HCT116 (cell line): ENCODE results near the gene TADA2B. TPM values are rescaled to one million over a fixed set of nuclear protein-coding genes. Genes with fewer than 3 reads are reported as not detected.

ENCODE experiments used
- ATAC-seq: fragments of 200-7000 bp; cut with Tn5 transposase; 2 replicates; pipeline ENCODE4 v1.9.1; 2020; ENCODE audit warnings: mild to moderate bottlenecking, moderate library complexity
- BruUV-seq: library from RNA; stranded (reverse); fragments of 400-500 nt; replicated peaks from 2 replicates; lab custom pipeline; 2021; lab: Mats Ljungman, UMichigan
- CTCF ChIA-PET: fragments of 300-600 bp; sonication (Branson Sonifier 250); formaldehyde crosslinking; loops from one replicate; lab custom pipeline; 2021; ENCODE audit warnings: antibody characterized with exemption; lab: Charles Lee
- POLR2A ChIA-PET: fragments of 300-600, 350-600 bp; sonication (Branson Sonifier 250); formaldehyde crosslinking; loops from one replicate; lab custom pipeline; 2021; ENCODE audit warnings: antibody characterized with exemption; lab: Charles Lee
- RAD21 ChIA-PET, 2 experiments: fragments of 300-600 bp; sonication (Branson Sonifier 250); formaldehyde crosslinking; loops; one replicate each; lab custom pipeline; 2023; ENCODE audit warnings: low total read pairs in 2 of 2; ENCODE audit not compliant: uncharacterized antibody in 2 of 2, unreplicated experiment in 2 of 2, low non-redundant PET in 1 of 2; lab: Charles Lee
- DNase-seq: peaks from one replicate; pipeline ENCODE4 v3.0.0-alpha.2; 2010; ENCODE audit warnings: low read depth, low spot score
- H2AFZ ChIP-seq: fragments of 200-600 bp; shearing (Covaris generic), sonication (generic); 2 replicates; pipeline ENCODE4 v1.6.1; 2017; ENCODE audit warnings: low read depth, mixed run types, mixed read lengths, antibody characterized with exemption, low read length; ENCODE audit not compliant: poor library complexity, severe bottlenecking
- H3K27ac ChIP-seq: 2 replicates; pipeline ENCODE4 v1.5.1; 2012; ENCODE audit warnings: low read depth, low read length
- H3K27me3 ChIP-seq: fragments of 200-600 bp; sonication (generic); 2 replicates; pipeline ENCODE4 v1.6.1; 2016; ENCODE audit warnings: mixed run types, low read length, mixed read lengths; ENCODE audit not compliant: insufficient read depth
- H3K36me3 ChIP-seq, 2 experiments: fragments of 200-500 bp in 1 of 2; fragments of 200-600 bp in 1 of 2; sonication (Bioruptor generic) in 1 of 2; sonication (generic) in 1 of 2; 2 replicates each; pipeline versions ENCODE4 v1.5.1 to v1.6.1; 2014 to 2016; ENCODE audit warnings: low read length in 2 of 2, inconsistent platforms in 1 of 2, mixed read lengths in 1 of 2, mixed run types in 1 of 2; ENCODE audit not compliant: insufficient read depth in 2 of 2, control insufficient read depth in 1 of 2
- H3K4me1 ChIP-seq, 2 experiments: fragments of 200-600 bp in 1 of 2; sonication (generic) in 1 of 2; 2 replicates each; pipeline versions ENCODE4 v1.5.1 to v1.6.1; 2012 to 2017; ENCODE audit warnings: low read length in 2 of 2, inconsistent platforms in 1 of 2, mild to moderate bottlenecking in 1 of 2, mixed read lengths in 1 of 2, mixed run types in 1 of 2, moderate library complexity in 1 of 2; ENCODE audit not compliant: insufficient read depth in 2 of 2, control insufficient read depth in 1 of 2
- H3K4me2 ChIP-seq: fragments of 200-600 bp; sonication (generic); 2 replicates; pipeline ENCODE4 v1.6.1; 2017; ENCODE audit warnings: mixed run types, low read length, mixed read lengths
- H3K4me3 ChIP-seq, 2 experiments: fragments of 200-600 bp in 1 of 2; sonication (generic) in 1 of 2; replicated peaks in 1 of 2; 2 replicates each; pipeline ENCODE4 v1.5.1; 2011 to 2016; ENCODE audit warnings: low read length in 2 of 2, control low read depth in 1 of 2, low read depth in 1 of 2, mild to moderate bottlenecking in 1 of 2, mixed read lengths in 1 of 2, mixed run types in 1 of 2
- H3K79me2 ChIP-seq: fragments of 200-600 bp; sonication (generic); 2 replicates; pipeline ENCODE4 v1.6.1; 2017; ENCODE audit warnings: mild to moderate bottlenecking, mixed run types, low read length, moderate library complexity, mixed read lengths; ENCODE audit not compliant: insufficient read depth
- H3K9ac ChIP-seq: fragments of 200-600 bp; sonication (generic); 2 replicates; pipeline ENCODE4 v1.6.1; 2016; ENCODE audit warnings: low read length, mixed read lengths
- H3K9me2 ChIP-seq: fragments of 200-600 bp; sonication (generic), shearing (Covaris generic); 2 replicates; pipeline ENCODE4 v1.6.1; 2017; ENCODE audit warnings: mixed run types, mild to moderate bottlenecking, moderate library complexity; ENCODE audit not compliant: insufficient read depth
- H3K9me3 ChIP-seq, 2 experiments: fragments of 200-500 bp in 1 of 2; fragments of 200-600 bp in 1 of 2; sonication (Bioruptor generic) in 1 of 2; sonication (generic) in 1 of 2; 2 replicates each; pipeline ENCODE4 v1.6.1; 2014 to 2017; ENCODE audit warnings: low read length in 2 of 2, mixed read lengths in 2 of 2, inconsistent platforms in 1 of 2, low read depth in 1 of 2, mild to moderate bottlenecking in 1 of 2, mixed run types in 1 of 2, moderate library complexity in 1 of 2; ENCODE audit not compliant: control insufficient read depth in 1 of 2, insufficient read depth in 1 of 2
- H4K20me1 ChIP-seq: fragments of 200-600 bp; sonication (generic), shearing (Covaris generic); 2 replicates; pipeline ENCODE4 v1.6.1; 2017; ENCODE audit warnings: mixed run types, mild to moderate bottlenecking, moderate library complexity; ENCODE audit not compliant: insufficient read depth
- ATF3 ChIP-seq: IDR thresholded peaks from 2 replicates; pipeline ENCODE4 v1.6.1; 2012
- CBX3 ChIP-seq: IDR thresholded peaks from 2 replicates; pipeline ENCODE4 v1.6.1; 2012; ENCODE audit warnings: low read depth
- CTCF ChIP-seq, 3 experiments: fragments of 200-600 bp in 1 of 3; sonication (generic) in 1 of 3; IDR thresholded peaks in 2 of 3; conservative IDR thresholded peaks in 1 of 3; 2 replicates each; pipeline ENCODE4 v1.5.1; 2012 to 2017; ENCODE audit warnings: low read depth in 2 of 3, low read length in 2 of 3, antibody characterized with exemption in 1 of 3, borderline replicate concordance in 1 of 3, control low read depth in 1 of 3, mild to moderate bottlenecking in 1 of 3, mixed read lengths in 1 of 3, mixed run types in 1 of 3, moderate library complexity in 1 of 3; ENCODE audit not compliant: insufficient read depth in 1 of 3
- POLR2AphosphoS5 ChIP-seq: IDR thresholded peaks from 2 replicates; pipeline ENCODE4 v1.6.1; 2011; ENCODE audit warnings: mild to moderate bottlenecking, low read depth, low read length, moderate library complexity
- RAD21 ChIP-seq: IDR thresholded peaks from 2 replicates; pipeline ENCODE4 v1.6.1; 2012; ENCODE audit warnings: low read depth, mild to moderate bottlenecking
- SIN3A ChIP-seq: IDR thresholded peaks from 2 replicates; pipeline ENCODE4 v1.6.1; 2012; ENCODE audit warnings: low read depth
- SP1 ChIP-seq: IDR thresholded peaks from 2 replicates; pipeline ENCODE4 v1.6.1; 2012; ENCODE audit warnings: low read depth
- SRF ChIP-seq: IDR thresholded peaks from 2 replicates; pipeline ENCODE4 v1.6.1; 2012; ENCODE audit warnings: low read depth
- TCF7L2 ChIP-seq: IDR thresholded peaks from 2 replicates; pipeline ENCODE4 v1.7.0; 2011; ENCODE audit warnings: borderline replicate concordance, inconsistent platforms; ENCODE audit not compliant: insufficient read depth, insufficient read length; ENCODE audit errors: extremely low read depth
- YY1 ChIP-seq: IDR thresholded peaks from 2 replicates; pipeline ENCODE4 v1.6.1; 2011; ENCODE audit warnings: low read length, low read depth, moderate library complexity, mild to moderate bottlenecking; ENCODE audit not compliant: insufficient replicate concordance; ENCODE audit errors: extremely low read depth
- ZFX ChIP-seq: fragments of 450-650 bp; IDR thresholded peaks from 2 replicates; pipeline ENCODE4 v1.6.1; 2017
- ZNF274 ChIP-seq: fragments of 200-500 bp; sonication (Bioruptor generic); IDR thresholded peaks from 2 replicates; pipeline ENCODE4 v1.6.1; 2014; ENCODE audit warnings: mild to moderate bottlenecking, low read depth, low read length, inconsistent platforms
- intact Hi-C: fragments of 100-400 bp; cut with micrococcal nuclease; formaldehyde crosslinking; loops from 2 replicates; pipeline ENCODE4 v1.10.0; 2022
- total RNA-seq: library from RNA; stranded (reverse); gene quantifications from one replicate; pipeline ENCODE4 v1.2.1, GENCODE V29; 2021; ENCODE audit not compliant: unreplicated experiment

TADA2B gene
- total RNA-seq, 1 experiment from 2014 or later, result 13.4 TPM

- Histone ChIP-seq H3K4me3 (no peak overlapping the region), H3K36me3 (peaks cover 5 to 27% of the 10 kb centered on the region in 2 experiments; a peak in 3 of 4 replicates), H3K9ac (no peak overlapping the region), H3K4me1 (peaks cover 0 to 37% of the 10 kb centered on the region in 2 experiments; a peak in 2 of 4 replicates), H4K20me1 (no peaks in the 10 kb centered on the region), H3K79me2 (peaks cover 4% of the 10 kb centered on the region; the same call in 1 of the 2 replicates), H3K27ac (no peak overlapping the region), H3K9me3 (no peaks in the 10 kb centered on the region), H2AFZ (no peak overlapping the region), H3K9me2 (no peaks in the 10 kb centered on the region), H3K27me3 (no peaks in the 10 kb centered on the region), H3K4me2 (no peak overlapping the region)
- TF ChIP-seq CBX3 (no peak), ZFX (no peak), SP1 (no peak), SIN3A (no peak), POLR2AphosphoS5 (no peak), ZNF274 (no peak), CTCF (IDR thresholded peaks at IDR 0.05 in 2 of 3, conservative IDR thresholded peaks at IDR 0.05 in 1 of 3; ENCODE audit: borderline replicate concordance in 1 of 3, insufficient read depth in 1 of 3, low read depth in 2 of 3, low read length in 2 of 3) (no peak), YY1 (no peak), SRF (no peak), ATF3 (no peak), RAD21 (no peak), TCF7L2 (no peak)
- POLR2A ChIA-PET, result no interaction called here
- DNase-seq, result no peak
- CTCF ChIA-PET, result no interaction called here
- intact Hi-C loops, result no loop called here
- RAD21 ChIA-PET, result no interaction called here
- ATAC-seq, result no peak
- no TSS peak for BruUV-seq
Observed at GRCh38 chr4:7020856-7021255, 22.3 kb upstream of the TADA2B start.
